ENCODE results near the gene TYW1B.
"Not testable (repeated sequence)": the region's sequence is repeated elsewhere in the genome, so short reads cannot be mapped to it uniquely, and the experiment has no call there.

The TYW1B gene

GRCh38 chr7:72816370-72817157 lies 11.4 kb downstream of the TYW1B start:
- not testable (repeated sequence) for DNase-seq

- DNase-seq = not testable (repeated sequence)
Measured at GRCh38 chr7:72810437-72810836, 17.6 kb downstream of the TYW1B start.

- not testable (repeated sequence) for DNase-seq
Measured at GRCh38 chr7:72808511-72808910, 19.5 kb downstream of the TYW1B start.

- not testable (repeated sequence) for DNase-seq
Measured at GRCh38 chr7:72806851-72807250, 21.1 kb downstream of the TYW1B start.

GRCh38 chr7:72805526-72806494 lies 22.2 kb downstream of the TYW1B start:
- no peak for DNase-seq

GRCh38 chr7:72803778-72804177 lies 24.2 kb downstream of the TYW1B start:
- not testable (repeated sequence) for DNase-seq

- not testable (repeated sequence) for DNase-seq
Measured at GRCh38 chr7:72801564-72801963, 26.4 kb downstream of the TYW1B start.

GRCh38 chr7:72795401-72795800 lies 32.6 kb downstream of the TYW1B start:
- DNase-seq = not testable (repeated sequence)

GRCh38 chr7:72793791-72794190 lies 34.2 kb downstream of the TYW1B start:
- DNase-seq = no peak

GRCh38 chr7:72790698-72791060 lies 37.3 kb downstream of the TYW1B start:
- DNase-seq = not testable (repeated sequence)

GRCh38 chr7:72790048-72790697 lies 37.8 kb downstream of the TYW1B start:
- not testable (repeated sequence) for DNase-seq

- no peak for DNase-seq
Measured at GRCh38 chr7:72785166-72785955, 42.6 kb downstream of the TYW1B start.

- DNase-seq = not testable (repeated sequence)
Measured at GRCh38 chr7:72783601-72784370, 44.2 kb downstream of the TYW1B start.

GRCh38 chr7:72781631-72782030 lies 46.4 kb downstream of the TYW1B start:
- DNase-seq = no peak

GRCh38 chr7:72781161-72781560 lies 46.8 kb downstream of the TYW1B start:
- no peak for DNase-seq

GRCh38 chr7:72780289-72780894 lies 47.6 kb downstream of the TYW1B start:
- DNase-seq = not testable (repeated sequence)

- DNase-seq = not testable (repeated sequence)
Measured at GRCh38 chr7:72777167-72777566, 50.8 kb downstream of the TYW1B start.

GRCh38 chr7:72772627-72773026 lies 55.4 kb downstream of the TYW1B start:
- not testable (repeated sequence) for DNase-seq

GRCh38 chr7:72766994-72767393 lies 61.0 kb downstream of the TYW1B start:
- DNase-seq = not testable (repeated sequence)

GRCh38 chr7:72760602-72761001 lies 67.4 kb downstream of the TYW1B start:
- DNase-seq = no peak

- no peak for DNase-seq
Measured at GRCh38 chr7:72754312-72754711, 73.7 kb downstream of the TYW1B start.

All from NCI-H748 treated with DMSO at 0.1 percent for 48 hours (cell line).